ENCODE measurements around the gene COL2A1.

Gene COL2A1

DNA sequence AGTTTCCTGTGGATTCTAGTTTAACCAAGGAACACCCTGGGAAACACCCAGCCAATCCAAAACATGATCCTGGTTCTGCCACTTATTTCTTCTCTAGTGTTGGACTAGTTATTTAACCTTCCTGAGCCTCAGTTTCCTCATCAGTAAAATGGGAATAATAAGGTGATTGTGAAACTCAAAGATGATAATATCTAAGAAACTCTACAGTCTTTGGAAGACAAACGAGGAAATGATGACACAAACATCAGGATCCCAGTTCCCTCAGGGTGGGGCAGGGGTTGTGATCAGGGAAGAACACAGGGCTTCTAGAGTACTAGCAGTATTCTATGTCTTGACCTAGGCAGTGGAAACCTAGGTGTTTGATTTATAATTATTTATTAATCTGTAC lies 58.9 kb downstream of the COL2A1 start:
- DNase-seq (ENCODE audit: low read depth) = no peak

DNA sequence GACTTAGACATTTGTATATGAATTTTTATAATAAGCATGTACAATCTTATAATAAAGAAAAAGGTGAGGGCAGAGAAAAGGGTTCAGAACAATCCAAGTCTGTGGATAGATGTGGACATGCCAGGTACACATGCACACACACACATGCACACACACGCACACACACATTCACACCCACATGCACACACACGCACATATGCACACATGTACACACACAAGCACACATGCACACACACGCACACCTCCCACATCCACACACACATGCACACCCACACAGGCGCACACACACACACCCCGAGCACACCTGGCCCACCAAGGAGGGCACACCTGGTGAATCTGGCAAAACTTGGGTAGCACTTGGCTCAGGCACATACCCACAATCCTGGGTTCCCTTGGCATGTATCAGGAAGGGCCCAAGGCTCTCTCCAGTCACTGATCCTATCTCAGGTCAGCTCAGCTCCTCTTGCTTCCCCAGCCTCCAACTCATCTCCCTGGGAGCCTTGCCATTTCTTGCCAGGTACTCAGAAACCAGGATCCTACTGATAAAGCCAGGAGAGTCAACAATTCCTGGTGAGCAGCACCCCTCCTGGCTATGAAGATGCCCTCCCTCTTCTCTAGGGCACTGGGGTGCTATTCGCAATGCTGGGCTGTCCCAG lies 59.5 kb downstream of the COL2A1 start:
- no peak for DNase-seq (ENCODE audit: low read depth)

DNA sequence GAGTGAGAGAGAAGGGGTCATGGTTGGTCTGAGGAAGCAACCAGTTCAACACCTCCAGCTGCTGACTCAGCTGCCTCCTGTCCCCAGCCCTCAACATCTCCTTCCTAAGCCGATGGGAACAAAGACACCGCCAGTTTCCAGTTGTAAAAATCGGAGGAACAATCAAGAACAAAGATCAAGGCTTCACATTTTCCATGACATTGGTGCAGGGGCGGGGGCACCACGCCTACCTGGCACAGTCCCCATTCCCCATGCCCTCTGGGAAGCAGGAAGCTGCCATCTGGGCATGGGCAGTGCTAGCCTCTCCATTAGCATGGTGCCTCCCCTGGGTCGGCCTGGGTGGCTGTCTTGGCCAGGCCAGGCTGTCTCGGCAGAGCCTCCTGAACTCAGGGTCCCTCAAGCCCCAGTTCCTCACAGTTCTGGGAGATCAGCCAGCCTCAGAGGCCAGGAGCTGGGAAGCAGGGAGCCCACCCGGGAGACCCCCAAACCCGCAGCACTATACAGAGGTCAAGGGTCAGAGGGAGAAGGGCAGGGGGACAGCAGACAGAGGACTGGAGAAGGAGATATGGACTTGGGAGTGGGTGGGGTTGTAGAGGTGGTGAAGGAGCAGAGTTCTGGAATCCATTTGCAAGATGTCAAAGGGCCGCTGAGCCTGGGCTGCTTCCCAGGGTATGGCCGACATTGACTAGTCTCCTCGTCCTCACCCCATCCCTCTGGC lies 60.5 kb downstream of the COL2A1 start:
- no peak for DNase-seq (ENCODE audit: low read depth)

DNA sequence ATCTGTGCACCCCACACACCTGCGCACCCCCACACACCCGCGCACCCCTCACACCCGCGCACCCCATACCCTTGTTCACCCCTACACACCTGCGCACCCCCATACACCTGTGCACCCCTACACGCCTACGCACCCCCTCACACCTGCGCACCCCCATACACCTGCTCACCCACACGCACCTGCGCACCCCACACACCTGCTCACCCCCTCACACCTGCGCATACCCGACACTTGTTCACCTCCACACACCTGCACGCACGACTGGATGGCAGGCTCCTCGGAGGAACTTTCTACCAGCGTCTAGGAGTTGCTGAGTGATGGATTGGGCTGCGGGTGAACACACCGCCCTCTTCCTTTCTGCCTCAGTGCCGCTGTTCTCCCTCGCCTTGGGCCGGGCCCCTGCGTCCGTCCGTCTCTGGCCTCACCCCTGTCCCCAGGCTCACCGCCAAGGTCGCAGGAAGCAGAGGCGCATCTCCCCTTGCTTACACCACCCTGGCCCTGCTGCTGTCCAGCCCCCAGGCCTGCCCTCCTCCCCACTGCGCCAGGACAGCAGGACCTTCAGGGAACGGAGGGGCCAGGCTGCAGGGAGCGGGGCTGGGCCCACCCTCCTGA lies 61.6 kb downstream of the COL2A1 start:
- no peak for DNase-seq (ENCODE audit: low read depth)

DNA sequence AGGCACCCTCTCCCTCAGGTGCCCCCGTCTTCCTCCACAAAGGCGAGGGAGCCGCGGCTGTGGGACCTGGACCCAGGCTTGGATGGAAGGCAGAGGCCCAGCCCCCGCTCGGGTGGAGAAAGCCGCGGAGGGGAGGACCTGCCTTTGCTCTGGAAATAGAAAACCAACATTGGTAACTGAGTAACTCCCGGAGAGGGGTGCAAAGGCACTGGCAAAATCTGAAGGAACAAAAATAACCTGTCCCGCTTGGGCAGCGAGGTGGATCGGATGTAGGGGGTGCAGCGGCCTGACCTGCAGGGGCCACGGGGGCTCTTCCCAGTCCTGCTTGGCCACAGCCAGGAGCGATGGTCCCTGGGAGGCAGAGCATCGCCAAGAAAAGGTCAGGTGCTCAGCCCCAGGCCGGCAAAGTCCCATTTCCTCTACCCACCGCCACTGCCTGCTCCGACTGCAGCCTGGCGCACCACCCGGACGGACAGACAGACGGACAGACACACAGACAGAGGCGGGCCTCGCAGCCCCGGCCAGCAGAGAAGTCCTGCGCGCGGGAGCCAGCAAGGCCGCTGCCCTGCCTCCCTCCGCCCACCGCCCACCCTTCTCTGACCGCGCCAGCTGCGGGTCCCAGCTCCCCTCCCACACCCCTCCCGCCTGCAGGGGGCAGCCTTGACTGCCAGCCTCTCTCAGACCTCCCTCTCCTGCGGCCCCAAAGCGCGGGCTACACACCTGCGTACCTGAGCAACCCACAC lies 62.2 kb downstream of the COL2A1 start:
- no peak for DNase-seq (ENCODE audit: low read depth)

DNA sequence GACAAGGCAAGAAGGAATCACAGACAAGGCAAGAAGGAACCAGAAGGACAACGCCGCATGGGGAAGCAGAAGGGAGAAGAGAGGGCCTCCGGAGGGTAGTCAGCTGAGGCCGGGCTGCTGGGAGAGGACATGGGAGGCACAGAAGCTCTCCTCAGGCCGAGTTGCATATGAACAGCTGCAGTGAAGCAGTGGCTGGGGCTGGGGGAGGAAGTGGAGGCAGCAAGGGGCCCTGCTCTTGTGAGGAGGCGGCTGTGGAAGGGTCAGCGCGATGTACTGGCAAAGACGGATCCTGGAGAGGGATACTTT lies 62.8 kb downstream of the COL2A1 start:
- no peak for DNase-seq (ENCODE audit: low read depth)

DNA sequence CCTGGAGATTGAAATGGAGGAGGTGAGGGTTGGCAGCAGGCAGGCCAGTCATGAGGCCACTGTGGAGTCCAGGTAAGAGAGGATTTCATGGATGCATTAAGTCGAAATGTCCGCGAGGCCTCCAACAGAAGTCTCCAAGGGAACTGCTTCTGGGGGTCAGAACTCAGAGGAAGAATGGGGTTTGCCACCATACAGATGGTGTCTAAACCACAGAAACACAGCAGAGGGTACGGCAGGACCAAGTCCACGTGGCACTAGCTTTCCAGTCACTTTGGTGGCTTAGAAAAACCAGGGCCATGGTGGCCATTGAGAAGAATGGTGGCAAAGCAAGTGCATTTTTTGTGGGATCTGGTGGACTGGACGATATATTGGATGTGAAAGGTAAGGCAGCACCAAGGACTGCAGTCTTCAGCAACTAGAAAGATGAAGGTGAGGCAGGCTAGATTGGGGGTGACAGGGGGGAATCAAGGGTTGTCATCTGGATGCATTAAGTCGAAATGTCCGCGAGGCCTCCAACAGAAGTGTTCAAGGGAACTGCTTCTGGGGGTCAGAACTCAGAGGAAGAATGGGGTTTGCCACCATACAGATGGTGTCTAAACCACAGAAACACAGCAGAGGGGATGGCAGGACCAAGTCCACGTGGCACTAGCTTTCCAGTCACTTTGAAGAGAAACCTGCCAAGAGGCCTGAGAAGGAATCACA lies 63.4 kb downstream of the COL2A1 start:
- no peak for DNase-seq (ENCODE audit: low read depth)

DNA sequence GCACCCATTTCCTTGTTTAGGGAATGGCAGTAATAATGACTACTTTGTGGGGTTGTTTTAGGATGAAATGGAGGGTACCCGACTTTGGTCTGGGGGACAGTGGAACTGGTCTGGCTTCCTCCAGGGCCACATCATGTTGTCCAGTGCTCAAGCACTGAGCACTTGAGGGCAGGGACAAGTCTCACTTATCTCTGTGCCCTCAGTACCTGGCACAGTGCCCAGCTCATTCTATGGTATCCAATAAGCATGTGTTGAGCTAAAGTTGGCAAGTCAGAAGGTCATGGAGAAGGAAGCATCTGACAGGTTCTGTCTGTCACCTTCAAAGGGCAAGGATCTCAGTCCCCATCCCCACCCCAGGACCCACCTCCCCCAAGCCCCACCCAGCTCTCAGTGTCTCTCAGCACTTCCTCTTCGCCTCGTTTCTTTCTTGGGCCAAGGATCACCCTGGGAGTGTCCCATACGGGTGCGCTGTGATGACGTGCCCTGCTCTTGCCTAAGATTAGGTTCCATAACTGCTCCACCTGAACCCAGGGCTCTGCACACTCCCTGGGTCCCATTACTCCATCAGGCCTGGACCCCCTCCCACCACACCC lies 65.2 kb downstream of the COL2A1 start:
- DNase-seq (ENCODE audit: low read depth) = no peak

DNA sequence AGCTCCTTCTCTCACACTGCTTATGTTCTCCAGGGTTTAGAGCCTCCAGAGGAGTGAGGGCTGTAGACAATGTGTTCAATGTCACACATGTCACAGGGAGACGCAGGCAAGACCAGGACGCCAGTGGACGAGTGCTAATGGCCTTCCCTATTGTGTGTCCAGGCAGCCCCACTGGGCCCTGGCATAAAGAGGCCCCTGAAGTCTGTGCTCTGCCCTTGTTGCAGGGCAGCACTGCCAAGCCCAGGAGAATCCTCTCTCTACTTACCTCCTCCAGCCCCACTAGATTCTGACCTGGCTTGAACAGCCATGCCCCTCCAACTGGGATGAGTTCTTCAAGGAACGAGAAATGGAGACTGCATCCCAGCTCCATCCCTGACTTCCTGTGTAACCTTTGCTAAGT lies 65.7 kb downstream of the COL2A1 start:
- no peak for DNase-seq (ENCODE audit: low read depth)

DNA sequence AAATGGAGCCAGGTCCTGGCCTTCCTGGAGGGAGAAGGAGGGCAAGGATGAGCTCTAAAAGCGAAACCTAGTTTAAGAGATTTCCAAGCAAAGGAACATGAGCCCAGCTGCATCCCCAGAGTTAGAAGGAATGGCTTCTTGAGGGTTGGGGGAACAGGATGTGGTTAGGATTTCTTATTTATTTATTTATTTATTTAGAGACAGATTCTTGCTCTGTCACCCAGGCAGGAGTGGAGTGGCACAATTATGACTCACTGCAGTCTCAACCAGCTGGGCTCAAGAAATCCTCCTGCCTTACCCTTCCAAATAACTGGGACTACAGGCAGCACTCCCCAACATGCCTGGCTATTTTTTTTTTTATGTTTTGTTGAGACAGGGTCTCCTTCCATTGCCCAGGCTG lies 66.2 kb downstream of the COL2A1 start:
- DNase-seq (ENCODE audit: low read depth) = no peak

DNA sequence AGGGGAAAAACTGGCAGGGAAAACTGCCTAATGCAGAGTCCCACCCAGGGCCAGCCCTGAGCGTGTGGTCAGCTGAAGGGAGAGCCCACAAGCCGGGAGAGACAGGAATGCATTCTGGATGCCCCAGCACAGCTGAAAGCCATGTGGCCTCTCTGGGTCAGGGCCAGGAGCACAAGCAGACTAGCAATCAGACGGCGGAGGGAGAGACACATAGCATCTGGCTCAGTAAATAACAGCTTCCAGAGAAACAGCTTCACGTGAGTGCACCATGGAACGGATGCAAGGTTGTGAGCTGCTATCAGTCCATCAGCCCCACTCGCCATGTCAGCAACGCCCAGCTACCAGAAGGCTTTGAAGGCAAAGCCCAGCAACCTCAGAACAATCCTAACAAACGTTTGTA lies 69.1 kb downstream of the COL2A1 start:
- no peak for DNase-seq (ENCODE audit: low read depth)

DNA sequence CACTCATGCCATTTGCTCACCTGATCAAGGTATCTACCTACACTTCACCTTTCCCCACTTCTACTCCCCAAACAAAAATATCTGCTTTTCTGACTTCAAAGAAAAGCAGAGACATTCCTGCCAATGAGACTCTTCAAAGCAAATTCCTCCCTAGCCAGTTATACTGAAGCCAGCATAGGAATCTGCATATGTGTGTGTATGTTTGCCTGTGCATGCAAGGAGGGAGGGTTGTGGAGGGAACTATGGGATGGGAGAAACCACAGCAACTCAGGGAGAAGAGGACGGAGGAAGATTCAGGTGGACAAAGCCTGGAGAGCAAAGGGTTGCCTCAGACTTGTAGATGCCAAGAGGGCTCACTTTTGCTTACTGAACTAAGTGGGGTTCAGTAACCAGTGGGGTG lies 73.1 kb downstream of the COL2A1 start:
- no peak for DNase-seq (ENCODE audit: low read depth)

DNA sequence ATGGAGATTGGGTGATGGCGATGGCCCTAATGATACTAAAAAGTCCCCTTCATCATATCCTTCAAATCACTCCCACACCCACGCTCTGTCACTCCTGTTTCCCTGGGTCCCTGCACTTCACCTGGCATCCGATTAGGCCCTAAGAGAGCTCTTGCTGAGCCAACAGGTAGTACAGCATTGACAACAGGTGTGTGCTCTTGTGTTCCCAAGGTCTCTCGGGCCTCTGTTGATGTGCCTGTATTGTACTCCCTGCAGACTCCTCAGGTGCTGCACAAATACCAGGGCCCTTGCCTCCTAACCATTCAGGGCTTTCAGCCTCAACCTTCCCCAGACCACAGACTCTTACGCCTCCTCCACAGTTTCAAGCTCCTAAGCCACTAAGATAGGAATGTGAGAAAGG lies 73.6 kb downstream of the COL2A1 start:
- no peak for DNase-seq (ENCODE audit: low read depth)

DNA sequence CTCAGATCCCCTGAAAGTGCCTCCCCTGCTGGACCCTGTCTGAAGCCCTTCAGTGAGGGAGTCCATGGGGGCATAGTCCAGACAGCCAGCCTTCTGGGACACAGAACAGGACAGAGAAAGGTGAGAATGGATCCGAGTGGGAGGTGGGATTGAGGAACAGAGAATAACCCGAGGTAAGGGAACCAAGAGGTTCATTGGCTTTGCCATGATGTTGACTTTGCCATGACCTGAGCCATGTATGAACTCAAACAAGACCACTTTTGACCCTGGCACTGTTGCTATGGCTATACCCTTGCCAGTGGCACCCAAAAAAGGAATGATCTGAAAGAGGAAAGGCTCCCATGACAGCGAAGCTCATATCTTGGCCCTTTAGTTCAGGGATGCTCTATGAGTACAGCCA lies 76.9 kb downstream of the COL2A1 start:
- DNase-seq (ENCODE audit: low read depth) = no peak

Measured in stimulated activated CD8-positive, alpha-beta memory T cell treated with anti-CD3 and anti-CD28 coated beads, Interleukin-7, amount 100 ng/mL, for 24 hours (primary cell).